Astrocyte (in vitro differentiated cells and primary cell): ENCODE data around the gene COA1. TPM values are rescaled to one million over a fixed set of nuclear protein-coding genes. Genes with fewer than 3 reads are reported as not detected.

Source experiments
- DNase-seq: peaks from one replicate; pipeline ENCODE4 v3.0.0-alpha.2; 2010; ENCODE audit warnings: low read depth
- FAIRE-seq: peaks from 2 replicates; lab custom pipeline; 2011; peaks lifted over from hg19 to GRCh38; lab: Jason Lieb, UNC
- H2AFZ ChIP-seq: 2 replicates; pipeline ENCODE4 v1.6.0; 2012; ENCODE audit warnings: low read depth, low read length, inconsistent platforms
- H3K27ac ChIP-seq: 2 replicates; pipeline ENCODE4 v1.5.1; 2011; ENCODE audit warnings: low read depth, low read length, inconsistent platforms
- H3K27me3 ChIP-seq: 2 replicates; pipeline ENCODE4 v1.6.0; 2011; ENCODE audit warnings: low read length, inconsistent platforms; ENCODE audit not compliant: insufficient read depth
- H3K36me3 ChIP-seq: 2 replicates; pipeline ENCODE4 v1.5.1; 2011; ENCODE audit warnings: low read length, inconsistent platforms; ENCODE audit not compliant: insufficient read depth
- H3K4me1 ChIP-seq: 2 replicates; pipeline ENCODE4 v1.5.1; 2011; ENCODE audit warnings: low read length, inconsistent platforms; ENCODE audit not compliant: insufficient read depth
- H3K4me2 ChIP-seq: 2 replicates; pipeline ENCODE4 v1.6.0; 2012; ENCODE audit warnings: low read length, inconsistent platforms
- H3K4me3 ChIP-seq: 2 replicates; pipeline ENCODE4 v1.5.1; 2011; ENCODE audit warnings: low read depth, mild to moderate bottlenecking, low read length, inconsistent platforms; ENCODE audit not compliant: insufficient read depth
- H3K79me2 ChIP-seq: 2 replicates; pipeline ENCODE4 v1.6.0; 2012; ENCODE audit warnings: mild to moderate bottlenecking, low read length, inconsistent platforms; ENCODE audit not compliant: insufficient read depth
- H3K9ac ChIP-seq: 2 replicates; pipeline ENCODE4 v1.6.0; 2012; ENCODE audit warnings: mild to moderate bottlenecking, low read length, inconsistent platforms
- H3K9me3 ChIP-seq: 2 replicates; pipeline ENCODE4 v1.5.1; 2012; ENCODE audit warnings: low read depth, mild to moderate bottlenecking, low read length, inconsistent platforms; ENCODE audit not compliant: insufficient read depth
- H4K20me1 ChIP-seq: 2 replicates; pipeline ENCODE4 v1.6.0; 2012; ENCODE audit warnings: low read length, inconsistent platforms; ENCODE audit not compliant: insufficient read depth
- H3K27ac Mint-ChIP-seq: one replicate; pipeline ENCODE4 v1.8.0; 2021; ENCODE audit warnings: mild to moderate bottlenecking, mixed read lengths; ENCODE audit not compliant: unreplicated experiment
- H3K27me3 Mint-ChIP-seq: one replicate; pipeline ENCODE4 v1.8.0; 2021; ENCODE audit warnings: low read depth, mixed read lengths; ENCODE audit not compliant: unreplicated experiment
- H3K36me3 Mint-ChIP-seq: one replicate; pipeline ENCODE4 v1.8.0; 2021; ENCODE audit warnings: low read depth, mixed read lengths; ENCODE audit not compliant: unreplicated experiment
- H3K4me1 Mint-ChIP-seq: one replicate; pipeline ENCODE4 v1.8.0; 2021; ENCODE audit warnings: low read depth, mixed read lengths; ENCODE audit not compliant: unreplicated experiment
- H3K4me3 Mint-ChIP-seq: one replicate; pipeline ENCODE4 v1.8.0; 2021; ENCODE audit warnings: mild to moderate bottlenecking, moderate library complexity, mixed read lengths; ENCODE audit not compliant: unreplicated experiment
- H3K9me3 Mint-ChIP-seq: one replicate; pipeline ENCODE4 v1.8.0; 2021; ENCODE audit warnings: mild to moderate bottlenecking, mixed read lengths; ENCODE audit not compliant: unreplicated experiment
- CTCF ChIP-seq: IDR thresholded peaks from 2 replicates; pipeline ENCODE4 v1.5.1; 2011; ENCODE audit warnings: low read depth, mild to moderate bottlenecking, inconsistent platforms, low read length, moderate library complexity; ENCODE audit not compliant: insufficient read depth
- EZH2 ChIP-seq: IDR thresholded peaks from 2 replicates; pipeline ENCODE4 v1.6.1; 2012; ENCODE audit warnings: mild to moderate bottlenecking, low read length, inconsistent platforms; ENCODE audit not compliant: insufficient read depth
- total RNA-seq: library from RNA; stranded (reverse); gene quantifications from 2 replicates; pipeline ENCODE4 v1.2.1, GENCODE V29; 2021

Gene COA1
- total RNA-seq, 1 donor from 2014 or later = 47.0 TPM

GRCh38 chr7:43694399-43694748 is 34.9 kb downstream of the COA1 start:
- DNase-seq (peak; percentile 90), FAIRE-seq (peak; percentile 37)
- H2AFZ ChIP-seq = no peak overlapping the region
- TF ChIP-seq EZH2 = no peak
- no peak for TF ChIP-seq CTCF
- no peaks in the 10 kb centered on the region for H3K36me3 ChIP-seq
- H3K27me3 ChIP-seq = no peaks in the 10 kb centered on the region
- no peak overlapping the region for H3K27ac Mint-ChIP-seq
- H3K36me3 Mint-ChIP-seq = no peaks in the 10 kb centered on the region
- H3K27me3 Mint-ChIP-seq = no peaks in the 10 kb centered on the region
- peaks cover 6% of the 10 kb centered on the region for H3K4me1 Mint-ChIP-seq
- peak overlapping the region; percentile 58 for H3K9ac ChIP-seq
- no peak overlapping the region for H3K4me3 Mint-ChIP-seq
- H3K27ac ChIP-seq = peak overlapping the region; percentile 87
- H3K79me2 ChIP-seq = peaks cover 87% of the 10 kb centered on the region
- H3K4me1 ChIP-seq = peaks cover 30% of the 10 kb centered on the region
- H3K9me3 ChIP-seq = no peaks in the 10 kb centered on the region
- peak overlapping the region; percentile 15 for H3K4me3 ChIP-seq
- no peaks in the 10 kb centered on the region for H4K20me1 ChIP-seq
- H3K4me2 ChIP-seq = peak overlapping the region; percentile 79
- no peaks in the 10 kb centered on the region for H3K9me3 Mint-ChIP-seq

GRCh38 chr7:43693687-43694398 is 35.5 kb downstream of the COA1 start:
- DNase-seq (peak; percentile 88), FAIRE-seq (no peak)
- peaks cover 11% of the 10 kb centered on the region for H3K4me1 Mint-ChIP-seq
- Histone ChIP-seq H3K9me3 (no peaks in the 10 kb centered on the region), H3K27me3 (no peaks in the 10 kb centered on the region), H3K27ac (peak overlapping the region; percentile 87), H3K4me1 (peaks cover 30% of the 10 kb centered on the region), H3K79me2 (peaks cover 87% of the 10 kb centered on the region), H3K9ac (peak overlapping the region; percentile 58), H2AFZ (no peak overlapping the region), H3K4me3 (peak overlapping the region; percentile 15), H3K4me2 (peak overlapping the region; percentile 79), H4K20me1 (no peaks in the 10 kb centered on the region), H3K36me3 (no peaks in the 10 kb centered on the region)
- H3K27ac Mint-ChIP-seq = no peak overlapping the region
- H3K36me3 Mint-ChIP-seq = no peaks in the 10 kb centered on the region
- H3K9me3 Mint-ChIP-seq = no peaks in the 10 kb centered on the region
- TF ChIP-seq EZH2 (no peak), CTCF (no peak)
- H3K27me3 Mint-ChIP-seq = no peaks in the 10 kb centered on the region
- H3K4me3 Mint-ChIP-seq = no peak overlapping the region
